Tibial nerve (tissue), 3 donors: ENCODE measurements around the gene ARMH3.

Source experiments
- CTCF ChIP-seq, 5 experiments: fragments of 200-600 bp in 3 of 5; fragments of 450-650 bp in 2 of 5; sonication (generic) in 3 of 5; IDR thresholded peaks; one replicate each; pipeline ENCODE4 v1.5.1; 2016 to 2019; ENCODE audit warnings: antibody characterized with exemption in 5 of 5, mild to moderate bottlenecking in 3 of 5, moderate library complexity in 2 of 5
- POLR2A ChIP-seq, 2 donors: fragments of 450-650 bp; IDR thresholded peaks; one replicate each; pipeline ENCODE4 v1.6.1; 2017; ENCODE audit warnings: antibody characterized with exemption in 2 of 2, mild to moderate bottlenecking in 2 of 2, moderate library complexity in 2 of 2

- TF ChIP-seq CTCF (IDR thresholded peaks at IDR 0.05) = no peak
- TF ChIP-seq POLR2A (IDR thresholded peaks at IDR 0.05) = no peak
These were observed 226.2 kb downstream of the ARMH3 start for GRCh38 chr10:101829561-101830315.
